ENCODE results near the gene MAK. TPM values are rescaled to one million over a fixed set of nuclear protein-coding genes. Genes with fewer than 3 reads are reported as not detected.
"Not testable (repeated sequence)": the region's sequence is repeated elsewhere in the genome, so short reads cannot be mapped to it uniquely, and the experiment has no call there.

Gene MAK
- total RNA-seq, 2 experiments from 2014 or later = 0.12 to 0.14 TPM

GRCh38 chr6:10720960-10721849 lies 117.1 kb downstream of the MAK start:
- H3K27me3 Mint-ChIP-seq (ENCODE audit: low read depth); H3K9me3 Mint-ChIP-seq; H3K36me3 Mint-ChIP-seq (ENCODE audit: low read depth); intact Hi-C loops (cut with micrococcal nuclease): not testable (repeated sequence)
- Mint-ChIP-seq H3K4me1 (ENCODE audit: low read depth) (peaks cover 44% of the 10 kb centered on the region), H3K4me3 (peak overlapping the region; percentile 89), H3K27ac (peak overlapping the region; percentile 91)
- DNase-seq = peak; percentile 53
- CTCF ChIA-PET = interaction anchor here (1.0 to 2.9 kb wide), 5 partner anchors 14 to 243 kb away, joined by 3 to 12 read pairs (median 4); partner anchors contain the start of genes C6orf52 and PAK1IP1

- Mint-ChIP-seq H3K27ac (peak overlapping the region; percentile 91), H3K27me3 (ENCODE audit: low read depth) (no peaks in the 10 kb centered on the region), H3K4me1 (ENCODE audit: low read depth) (peaks cover 41% of the 10 kb centered on the region), H3K9me3 (peaks cover 6% of the 10 kb centered on the region), H3K4me3 (peak overlapping the region; percentile 89), H3K36me3 (ENCODE audit: low read depth) (peaks cover 5% of the 10 kb centered on the region)
- DNase-seq = peak; percentile 60
- CTCF ChIA-PET = interaction anchor here (0.6 to 2.9 kb wide), 7 partner anchors 15 to 242 kb away, joined by 3 to 12 read pairs (median 4); partner anchors contain the start of genes C6orf52 and PAK1IP1
- intact Hi-C loops (cut with micrococcal nuclease) = no loop called here
These were observed 117.9 kb downstream of the MAK start for GRCh38 chr6:10720265-10720959.

- CTCF ChIA-PET = interaction anchor here (0.9 to 2.9 kb wide), 5 partner anchors 21 to 209 kb away, joined by 3 to 12 read pairs (median 4); partner anchors contain the start of genes C6orf52 and PAK1IP1
- Mint-ChIP-seq H3K4me1 (ENCODE audit: low read depth) (peaks cover 39% of the 10 kb centered on the region), H3K27me3 (ENCODE audit: low read depth) (no peaks in the 10 kb centered on the region), H3K36me3 (ENCODE audit: low read depth) (peaks cover 2% of the 10 kb centered on the region), H3K9me3 (peaks cover 6% of the 10 kb centered on the region), H3K27ac (peak overlapping the region; percentile 77), H3K4me3 (peak overlapping the region; percentile 89)
- DNase-seq = no peak
- intact Hi-C loops (cut with micrococcal nuclease) = loop anchor here (1.0 kb wide), 1 partner anchor 192 kb away; no protein-coding TSS in a partner anchor
These were observed 118.4 kb downstream of the MAK start for GRCh38 chr6:10719964-10720264.

- no peaks in the 10 kb centered on the region for H3K27me3 Mint-ChIP-seq (ENCODE audit: low read depth)
- peak overlapping the region; percentile 89 for H3K4me3 Mint-ChIP-seq
- peaks cover 34% of the 10 kb centered on the region for H3K4me1 Mint-ChIP-seq (ENCODE audit: low read depth)
- intact Hi-C loops (cut with micrococcal nuclease) = loop anchor here (1.0 kb wide), 1 partner anchor 191 kb away; no protein-coding TSS in a partner anchor
- peaks cover 2% of the 10 kb centered on the region for H3K36me3 Mint-ChIP-seq (ENCODE audit: low read depth)
- DNase-seq = peak; percentile 72
- CTCF ChIA-PET = interaction anchor here (0.9 to 2.9 kb wide), 6 partner anchors 20 to 209 kb away, joined by 3 to 12 read pairs (median 4); partner anchors contain the start of genes C6orf52 and PAK1IP1
- peak overlapping the region; percentile 77 for H3K27ac Mint-ChIP-seq
- H3K9me3 Mint-ChIP-seq = peaks cover 6% of the 10 kb centered on the region
These were observed 118.9 kb downstream of the MAK start for GRCh38 chr6:10719296-10719963.

GRCh38 chr6:10713962-10714361 lies 124.4 kb downstream of the MAK start:
- intact Hi-C loops (cut with micrococcal nuclease) = loop anchor here (5.0 kb wide), 1 partner anchor 33 kb away; the partner anchor contains the start of gene TMEM14B
- H3K4me3 Mint-ChIP-seq = no peak overlapping the region
- H3K9me3 Mint-ChIP-seq = peaks cover 6% of the 10 kb centered on the region
- H3K27ac Mint-ChIP-seq = no peak overlapping the region
- no peak for DNase-seq
- H3K36me3 Mint-ChIP-seq (ENCODE audit: low read depth) = peaks cover 9% of the 10 kb centered on the region
- no peaks in the 10 kb centered on the region for H3K27me3 Mint-ChIP-seq (ENCODE audit: low read depth)
- CTCF ChIA-PET = no interaction called here
- H3K4me1 Mint-ChIP-seq (ENCODE audit: low read depth) = peaks cover 3% of the 10 kb centered on the region

Other genes starting within 250 kb of the MAK start
- 1 to 10 TPM; 1.3 to 3.9 TPM for gene C6orf52, start 143.9 kb downstream of the MAK start, total RNA-seq
- 10 to 100 TPM; 28.6 to 29.2 TPM for gene PAK1IP1, start 143.6 kb downstream of the MAK start, total RNA-seq
- gene TMEM14C, start 115.5 kb downstream of the MAK start, total RNA-seq = 10 to 100 TPM; 77.0 to 81.1 TPM
- 10 to 100 TPM; 78.7 to 79.5 TPM for gene TMEM14B, start 90.7 kb downstream of the MAK start, total RNA-seq
- not detected for gene GCM2, start 43.5 kb upstream of the MAK start, total RNA-seq
- gene SYCP2L, start 48.5 kb upstream of the MAK start, total RNA-seq = not detected
- gene ELOVL2, start 205.8 kb upstream of the MAK start, total RNA-seq = not detected